IMR-90 (cell line): ENCODE data around the gene IFNLR1. TPM values are rescaled to one million over a fixed set of nuclear protein-coding genes. Genes with fewer than 3 reads are reported as not detected.
A peak's percentile ranks its signal among the peaks of the same experiment; 100 is the strongest.

Experiments
- ATAC-seq: fragments of 200-7000 bp; cut with Tn5 transposase; 2 replicates; pipeline ENCODE4 v1.9.1; 2020; ENCODE audit warnings: low read depth, mild to moderate bottlenecking, moderate library complexity
- BruUV-seq: library from RNA; stranded (reverse); fragments of 400-500 nt; replicated peaks from 2 replicates; lab custom pipeline; 2021; lab: Mats Ljungman, UMichigan
- CTCF ChIA-PET: fragments of 300-600 bp; formaldehyde crosslinking; extraction: SDS; loops from one replicate; lab custom pipeline; 2021; ENCODE audit warnings: antibody characterized with exemption; lab: Yijun Ruan, JAX
- POLR2A ChIA-PET: fragments of 300-600 bp; sonication (Branson Sonifier 250); formaldehyde crosslinking; loops from one replicate; lab custom pipeline; 2022; ENCODE audit warnings: antibody characterized with exemption; ENCODE audit not compliant: unreplicated experiment; lab: Charles Lee
- DNase-seq: peaks from one replicate; pipeline ENCODE4 v3.0.0; 2013
- H2AFZ ChIP-seq: replicated peaks from 2 replicates; pipeline ENCODE3; 2013; ENCODE audit warnings: low read length, mild to moderate bottlenecking; ENCODE audit not compliant: poor library complexity
- H2AK5ac ChIP-seq: 2 replicates; pipeline ENCODE4 v1.6.1; 2013; ENCODE audit warnings: low read depth, low read length, inconsistent platforms
- H2AK9ac ChIP-seq: replicated peaks from 2 replicates; pipeline ENCODE3; 2013; ENCODE audit warnings: mild to moderate bottlenecking, low read depth, low read length, moderate library complexity; ENCODE audit not compliant: poor library complexity
- H2BK120ac ChIP-seq: 2 replicates; pipeline ENCODE4 v1.6.1; 2013; ENCODE audit warnings: low read depth, low read length, inconsistent platforms
- H2BK15ac ChIP-seq: 3 replicates; pipeline ENCODE4 v1.6.1; 2013; ENCODE audit warnings: low read depth, low read length, inconsistent platforms
- H2BK20ac ChIP-seq: 2 replicates; pipeline ENCODE4 v1.6.1; 2013; ENCODE audit warnings: low read depth, mild to moderate bottlenecking, inconsistent platforms, low read length, moderate library complexity
- H2BK5ac ChIP-seq: 2 replicates; pipeline ENCODE4 v1.6.1; 2013; ENCODE audit warnings: mild to moderate bottlenecking, low read depth, low read length, inconsistent platforms; ENCODE audit not compliant: poor library complexity, severe bottlenecking
- H3K14ac ChIP-seq: replicated peaks from 2 replicates; pipeline ENCODE4 v1.6.1; 2013; ENCODE audit warnings: low read depth, low read length, inconsistent platforms
- H3K18ac ChIP-seq: 2 replicates; pipeline ENCODE4 v1.6.1; 2013; ENCODE audit warnings: low read depth, low read length, control low read depth
- H3K23ac ChIP-seq: 2 replicates; pipeline ENCODE4 v1.6.1; 2013; ENCODE audit warnings: low read depth, low read length, inconsistent platforms
- H3K27ac ChIP-seq: 2 replicates; pipeline ENCODE4 v1.5.1; 2013; ENCODE audit warnings: mild to moderate bottlenecking, control low read depth, low read length; ENCODE audit not compliant: insufficient read depth
- H3K27me3 ChIP-seq: 2 replicates; pipeline ENCODE4 v1.6.1; 2013; ENCODE audit warnings: low read length; ENCODE audit not compliant: control insufficient read depth, insufficient read depth
- H3K36me3 ChIP-seq: 2 replicates; pipeline ENCODE4 v1.6.1; 2013; ENCODE audit warnings: low read length, mixed read lengths; ENCODE audit not compliant: control insufficient read depth, insufficient read depth
- H3K4ac ChIP-seq: 2 replicates; pipeline ENCODE4 v1.6.1; 2013; ENCODE audit warnings: low read depth, low read length, inconsistent platforms
- H3K4me1 ChIP-seq: 2 replicates; pipeline ENCODE4 v1.6.1; 2013; ENCODE audit warnings: low read length, mixed read lengths; ENCODE audit not compliant: control insufficient read depth, insufficient read depth
- H3K4me2 ChIP-seq: 2 replicates; pipeline ENCODE4 v1.6.1; 2013; ENCODE audit warnings: low read depth, mild to moderate bottlenecking, control low read depth, low read length, moderate library complexity
- H3K4me3 ChIP-seq: 2 replicates; pipeline ENCODE4 v1.5.1; 2013; ENCODE audit warnings: low read depth, mild to moderate bottlenecking, control low read depth, low read length, moderate library complexity; ENCODE audit not compliant: insufficient read depth
- H3K56ac ChIP-seq: 2 replicates; pipeline ENCODE4 v1.6.1; 2013; ENCODE audit warnings: low read length, inconsistent platforms; ENCODE audit not compliant: insufficient read depth; ENCODE audit errors: extremely low read depth
- H3K79me1 ChIP-seq, 2 experiments: 2 replicates each; pipeline ENCODE4 v1.6.1; 2013; ENCODE audit warnings: low read length in 2 of 2, inconsistent platforms in 1 of 2, low read depth in 1 of 2
- H3K9ac ChIP-seq: 2 replicates; pipeline ENCODE4 v1.6.1; 2013; ENCODE audit warnings: low read depth, low read length, control low read depth
- H3K9me1 ChIP-seq: 2 replicates; pipeline ENCODE4 v1.6.1; 2013; ENCODE audit warnings: low read length, inconsistent platforms; ENCODE audit not compliant: insufficient read depth
- H3K9me3 ChIP-seq: 2 replicates; pipeline ENCODE4 v1.6.1; 2013; ENCODE audit warnings: low read length; ENCODE audit not compliant: control insufficient read depth, insufficient read depth
- H4K20me1 ChIP-seq: 2 replicates; pipeline ENCODE4 v1.6.1; 2013; ENCODE audit warnings: low read length, inconsistent platforms; ENCODE audit not compliant: insufficient read depth
- H4K5ac ChIP-seq: 2 replicates; pipeline ENCODE4 v1.6.1; 2013; ENCODE audit warnings: mild to moderate bottlenecking, low read depth, low read length, control low read depth
- H4K8ac ChIP-seq, 2 experiments: 2 replicates each; pipeline ENCODE4 v1.6.1; 2013; ENCODE audit warnings: low read depth in 2 of 2, low read length in 2 of 2, control low read depth in 1 of 2, inconsistent platforms in 1 of 2
- H4K91ac ChIP-seq: 2 replicates; pipeline ENCODE4 v1.6.1; 2013; ENCODE audit warnings: low read depth, low read length, inconsistent platforms; ENCODE audit not compliant: insufficient read depth
- FOS ChIP-seq: fragments of 150-350 bp; IDR thresholded peaks from 2 replicates; pipeline ENCODE4 v1.6.1; 2016; ENCODE audit warnings: low read depth, low read length
- RFX5 ChIP-seq: IDR thresholded peaks from 2 replicates; pipeline ENCODE4 v1.8.0; 2012; ENCODE audit warnings: low read depth, mild to moderate bottlenecking, low read length, moderate library complexity
- WGBS, 2 experiments: methylation state at CpG; one replicate each; pipeline versions ENCODE4 v1.1.5 to v1.1.7; 2013; ENCODE audit warnings: missing lambda C conversion rate in 2 of 2; ENCODE audit not compliant: insufficient read length in 1 of 2; ENCODE audit errors: extremely low coverage in 2 of 2; 5-methylcytosine and 5-hydroxymethylcytosine counted together
- dilution Hi-C: fragments of 300-500 bp; cut with HindIII; formaldehyde crosslinking; loops from one replicate; pipeline ENCODE4 v1.14.3; 2018; ENCODE audit warnings: low sequenced_read_pairs; ENCODE audit not compliant: unreplicated experiment
- in situ Hi-C: fragments of 300-500 bp; cut with MboI; formaldehyde crosslinking; loops from 3 replicates; pipeline ENCODE4 v1.14.3; 2019; ENCODE audit warnings: low sequenced_read_pairs, inconsistent platforms, mixed read lengths
- intact Hi-C: fragments of 100-400 bp; cut with micrococcal nuclease; formaldehyde crosslinking; loops from 2 replicates; pipeline ENCODE4 v1.10.0; 2022
- polyA plus RNA-seq, 3 experiments: library from polyadenylated mRNA; depleted of rRNA; stranded (reverse); fragments of >200 nt; gene quantifications; 2 replicates each; pipeline ENCODE4 v1.2.3, GENCODE V29; 2012; ENCODE audit warnings: low replicate concordance in 1 of 3
- total RNA-seq: library from RNA; depleted of rRNA; stranded (reverse); fragments of >200 nt; gene quantifications from 2 replicates; pipeline ENCODE4 v1.2.3, GENCODE V29; 2012
- TF ChIP-seq, protein P1 (sequence below): conservative IDR thresholded peaks from 2 replicates; pipeline ENCODE4 v1.5.1; 2012; ENCODE audit warnings: mild to moderate bottlenecking, low read depth, low read length, improper control_type of control experiment

Gene IFNLR1
- total and polyA plus RNA-seq, 2 of the 4 experiments (the other 2 are of a cell fraction) = not detected

- H4K91ac ChIP-seq = no peak overlapping the region
- H2BK20ac ChIP-seq = no peak overlapping the region
- H3K9me3 ChIP-seq = no peaks in the 10 kb centered on the region
- intact Hi-C loops = no loop called here
- 50% methylated on average over 2 of the region's 18 CpGs; no CpG with 5 or more reads in 1 of the 2 experiments for WGBS, 2 experiments
- peaks cover 3% of the 10 kb centered on the region; the same call in 1 of the 2 replicates for H3K4me1 ChIP-seq
- H4K20me1 ChIP-seq = no peaks in the 10 kb centered on the region
- H3K56ac ChIP-seq = no peak overlapping the region
- H3K4ac ChIP-seq = no peak overlapping the region
- H2AK5ac ChIP-seq = no peak overlapping the region
- peak overlapping the region; percentile 79 for H2AK9ac ChIP-seq
- in situ Hi-C loops = no loop called here
- no peak overlapping the region for H2BK120ac ChIP-seq
- H3K4me2 ChIP-seq = no peak overlapping the region
- H4K5ac ChIP-seq = no peak overlapping the region
- H3K23ac ChIP-seq = no peak overlapping the region
- no peak overlapping the region for H2BK15ac ChIP-seq
- no peak overlapping the region for H4K8ac ChIP-seq
- peaks cover 29% of the 10 kb centered on the region; the same call in 1 of the 2 replicates for H3K27me3 ChIP-seq
- H2BK5ac ChIP-seq = no peak overlapping the region
- no peaks in the 10 kb centered on the region for H3K79me1 ChIP-seq
- dilution Hi-C loops = no loop called here
- H3K4me3 ChIP-seq = no peak overlapping the region
- ATAC-seq (peak; percentile 73), DNase-seq (peak; percentile 69)
- no peaks in the 10 kb centered on the region for H3K9me1 ChIP-seq
- BruUV-seq = no TSS peak
- CTCF ChIA-PET = interaction anchor here (0.5 kb wide), 1 partner anchor 169 kb away, joined by 7 read pairs; no protein-coding TSS in a partner anchor
- no peaks in the 10 kb centered on the region for H3K36me3 ChIP-seq
- no peak overlapping the region for H3K9ac ChIP-seq
- H3K18ac ChIP-seq = no peak overlapping the region
- POLR2A ChIA-PET = no interaction called here
- no peak overlapping the region for H3K27ac ChIP-seq
- H3K14ac ChIP-seq = 0 out of 2 replicates have a peak overlapping the region, but pooled peaks have one; percentile 40
- H2AFZ ChIP-seq = peak overlapping the region; percentile 77
- TF ChIP-seq FOS (0 out of 2 replicates have a peak, but pooled peaks have one; percentile 24), RFX5 (no peak)
- TF ChIP-seq, protein P1, sequence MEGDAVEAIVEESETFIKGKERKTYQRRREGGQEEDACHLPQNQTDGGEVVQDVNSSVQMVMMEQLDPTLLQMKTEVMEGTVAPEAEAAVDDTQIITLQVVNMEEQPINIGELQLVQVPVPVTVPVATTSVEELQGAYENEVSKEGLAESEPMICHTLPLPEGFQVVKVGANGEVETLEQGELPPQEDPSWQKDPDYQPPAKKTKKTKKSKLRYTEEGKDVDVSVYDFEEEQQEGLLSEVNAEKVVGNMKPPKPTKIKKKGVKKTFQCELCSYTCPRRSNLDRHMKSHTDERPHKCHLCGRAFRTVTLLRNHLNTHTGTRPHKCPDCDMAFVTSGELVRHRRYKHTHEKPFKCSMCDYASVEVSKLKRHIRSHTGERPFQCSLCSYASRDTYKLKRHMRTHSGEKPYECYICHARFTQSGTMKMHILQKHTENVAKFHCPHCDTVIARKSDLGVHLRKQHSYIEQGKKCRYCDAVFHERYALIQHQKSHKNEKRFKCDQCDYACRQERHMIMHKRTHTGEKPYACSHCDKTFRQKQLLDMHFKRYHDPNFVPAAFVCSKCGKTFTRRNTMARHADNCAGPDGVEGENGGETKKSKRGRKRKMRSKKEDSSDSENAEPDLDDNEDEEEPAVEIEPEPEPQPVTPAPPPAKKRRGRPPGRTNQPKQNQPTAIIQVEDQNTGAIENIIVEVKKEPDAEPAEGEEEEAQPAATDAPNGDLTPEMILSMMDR = no peak
These were observed 79.5 kb downstream of the IFNLR1 start for GRCh38 chr1:24107462-24108138.
